Tibial artery (tissue), 4 donors: Measurements from ENCODE around the gene RPE65.
"Not testable (repeated sequence)": the region's sequence is repeated elsewhere in the genome, so short reads cannot be mapped to it uniquely, and the experiment has no call there.

Experiments
- DNase-seq, 2 donors: peaks; one replicate each; pipeline ENCODE4 v3.0.0-alpha.2; 2019
- H3K27ac ChIP-seq, 2 donors: fragments of 200-600 bp; sonication (generic) in 1 of 2; 1 replicate in 1 of 2; 2 replicates in 1 of 2; pipeline ENCODE4 v1.5.1; 2018 to 2019; ENCODE audit warnings: mild to moderate bottlenecking in 1 of 2
- H3K27me3 ChIP-seq, 2 donors: fragments of 200-600 bp; sonication (generic) in 1 of 2; one replicate each; pipeline versions ENCODE4 v1.5.1 to v1.6.0; 2016 to 2019
- H3K36me3 ChIP-seq, 3 donors: fragments of 200-600 bp; sonication (generic) in 2 of 3; one replicate each; pipeline ENCODE4 v1.5.1; 2016 to 2019; ENCODE audit warnings: mild to moderate bottlenecking in 2 of 3
- H3K4me1 ChIP-seq, 4 donors: fragments of 200-600 bp; sonication (generic) in 2 of 4; 1 replicate in 3 of 4; 2 replicates in 1 of 4; pipeline ENCODE4 v1.5.1; 2016 to 2019
- H3K4me3 ChIP-seq, 2 donors: fragments of 200-600 bp; sonication (generic) in 1 of 2; 1 replicate in 1 of 2; 2 replicates in 1 of 2; pipeline ENCODE4 v1.5.1; 2018 to 2019; ENCODE audit warnings: mild to moderate bottlenecking in 2 of 2
- H3K9me3 ChIP-seq, 3 donors: fragments of 200-600 bp; sonication (generic) in 1 of 3; one replicate each; pipeline ENCODE4 v1.5.1; 2016 to 2019
- intact Hi-C: fragments of 100-400 bp; cut with DNase I; formaldehyde crosslinking; loops from one replicate; pipeline ENCODE4 v1.15.0; 2023; ENCODE audit warnings: low total_unique reads
- TF ChIP-seq, protein P1 (sequence below), 2 experiments: fragments of 200-600 bp in 1 of 2; fragments of 450-650 bp in 1 of 2; IDR thresholded peaks; one replicate each; pipeline ENCODE4 v1.5.1; 2017 to 2019; ENCODE audit warnings: antibody characterized with exemption in 2 of 2, mild to moderate bottlenecking in 1 of 2, moderate library complexity in 1 of 2

RPE65 gene

GRCh38 chr1:68493193-68493592 is 43.4 kb upstream of the RPE65 start:
- no peak for DNase-seq
- intact Hi-C loops: no loop called here
- H3K27me3 ChIP-seq: no peaks in the 10 kb centered on the region
- no peak overlapping the region for H3K27ac ChIP-seq
- no peaks in the 10 kb centered on the region for H3K36me3 ChIP-seq
- no peak overlapping the region for H3K4me3 ChIP-seq
- TF ChIP-seq, protein P1, sequence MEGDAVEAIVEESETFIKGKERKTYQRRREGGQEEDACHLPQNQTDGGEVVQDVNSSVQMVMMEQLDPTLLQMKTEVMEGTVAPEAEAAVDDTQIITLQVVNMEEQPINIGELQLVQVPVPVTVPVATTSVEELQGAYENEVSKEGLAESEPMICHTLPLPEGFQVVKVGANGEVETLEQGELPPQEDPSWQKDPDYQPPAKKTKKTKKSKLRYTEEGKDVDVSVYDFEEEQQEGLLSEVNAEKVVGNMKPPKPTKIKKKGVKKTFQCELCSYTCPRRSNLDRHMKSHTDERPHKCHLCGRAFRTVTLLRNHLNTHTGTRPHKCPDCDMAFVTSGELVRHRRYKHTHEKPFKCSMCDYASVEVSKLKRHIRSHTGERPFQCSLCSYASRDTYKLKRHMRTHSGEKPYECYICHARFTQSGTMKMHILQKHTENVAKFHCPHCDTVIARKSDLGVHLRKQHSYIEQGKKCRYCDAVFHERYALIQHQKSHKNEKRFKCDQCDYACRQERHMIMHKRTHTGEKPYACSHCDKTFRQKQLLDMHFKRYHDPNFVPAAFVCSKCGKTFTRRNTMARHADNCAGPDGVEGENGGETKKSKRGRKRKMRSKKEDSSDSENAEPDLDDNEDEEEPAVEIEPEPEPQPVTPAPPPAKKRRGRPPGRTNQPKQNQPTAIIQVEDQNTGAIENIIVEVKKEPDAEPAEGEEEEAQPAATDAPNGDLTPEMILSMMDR (IDR thresholded peaks at IDR 0.05): no peak
- peaks cover 0 to 10% (median 9%) of the 10 kb centered on the region in 4 donors for H3K4me1 ChIP-seq
- no peaks in the 10 kb centered on the region for H3K9me3 ChIP-seq

- H3K27ac ChIP-seq, H3K36me3 ChIP-seq, H3K27me3 ChIP-seq, H3K9me3 ChIP-seq, DNase-seq, intact Hi-C loops, H3K4me3 ChIP-seq: not testable (repeated sequence)
- peaks cover 0 to 10% (median 9%) of the 10 kb centered on the region in 4 donors for H3K4me1 ChIP-seq
These were observed 42.5 kb upstream of the RPE65 start for GRCh38 chr1:68492255-68492654.

DNA sequence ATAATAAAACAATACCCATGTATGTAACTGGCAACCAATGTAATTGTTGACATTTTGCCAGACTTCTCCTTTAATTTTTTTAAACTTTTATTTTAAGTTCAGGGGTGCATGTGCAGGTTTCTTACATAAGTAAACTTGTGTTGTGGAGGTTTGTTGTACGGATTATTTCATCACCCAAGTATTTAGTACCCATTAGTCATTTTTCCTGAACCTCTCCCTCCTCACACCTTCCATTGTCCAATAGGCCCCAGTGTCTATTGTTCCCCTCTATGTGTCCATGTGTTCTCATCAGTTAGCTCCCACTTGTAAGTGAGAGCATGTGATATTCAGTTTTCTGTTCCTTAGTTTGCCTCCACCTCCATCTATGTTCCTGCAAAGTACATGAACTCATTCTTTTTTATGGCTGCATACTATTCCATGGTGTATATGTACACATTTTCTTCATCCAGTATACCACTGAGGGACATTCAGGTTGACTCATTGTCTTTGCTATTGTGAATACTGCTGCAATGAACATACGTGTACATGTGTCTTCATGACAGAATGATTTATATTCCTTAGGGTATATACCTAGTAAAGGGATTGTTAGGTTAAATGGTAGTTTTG is 40.4 kb upstream of the RPE65 start:
- H3K27me3 ChIP-seq: no peaks in the 10 kb centered on the region
- intact Hi-C loops: no loop called here
- no peaks in the 10 kb centered on the region for H3K36me3 ChIP-seq
- H3K27ac ChIP-seq: no peak overlapping the region
- no peaks in the 10 kb centered on the region for H3K4me1 ChIP-seq
- no peak overlapping the region for H3K4me3 ChIP-seq
- no peaks in the 10 kb centered on the region for H3K9me3 ChIP-seq
- TF ChIP-seq, protein P1 (IDR thresholded peaks at IDR 0.05): no peak
- no peak for DNase-seq

DNA sequence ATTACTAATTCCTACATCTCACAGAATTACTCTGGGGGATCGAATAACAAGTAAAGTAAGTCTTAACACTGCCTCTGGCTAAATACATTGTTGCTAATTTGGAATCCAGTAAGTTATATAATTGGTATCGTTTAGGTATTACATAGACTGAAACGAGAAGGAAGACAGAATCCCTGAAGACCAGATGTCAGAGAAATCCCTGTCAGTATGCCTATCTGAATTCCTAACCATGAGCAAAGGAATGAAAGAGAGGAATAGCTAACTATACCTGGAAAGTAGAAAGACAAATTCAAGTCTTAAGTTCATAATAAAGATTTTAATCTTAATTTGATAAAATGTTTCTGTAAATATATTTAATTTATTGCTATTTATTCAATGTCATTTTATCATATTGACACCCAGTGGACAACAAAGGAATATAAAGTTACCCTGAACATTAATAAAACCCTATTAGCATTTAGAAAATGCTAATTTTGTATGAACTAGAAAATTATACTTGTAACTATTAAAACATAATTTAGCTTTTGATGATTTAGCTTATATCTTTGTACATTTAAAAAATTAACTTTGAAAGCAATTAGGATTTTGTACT is 35.8 kb upstream of the RPE65 start:
- no peak overlapping the region for H3K4me3 ChIP-seq
- no peaks in the 10 kb centered on the region for H3K4me1 ChIP-seq
- DNase-seq: no peak
- no peaks in the 10 kb centered on the region for H3K36me3 ChIP-seq
- no peaks in the 10 kb centered on the region for H3K27me3 ChIP-seq
- H3K27ac ChIP-seq: no peak overlapping the region
- intact Hi-C loops: no loop called here
- TF ChIP-seq, protein P1 (IDR thresholded peaks at IDR 0.05): no peak
- H3K9me3 ChIP-seq: no peaks in the 10 kb centered on the region

- Histone ChIP-seq H3K27me3 (no peaks in the 10 kb centered on the region), H3K4me1 (no peaks in the 10 kb centered on the region), H3K36me3 (no peaks in the 10 kb centered on the region), H3K4me3 (no peak overlapping the region), H3K27ac (no peak overlapping the region), H3K9me3 (no peaks in the 10 kb centered on the region)
- intact Hi-C loops: no loop called here
- DNase-seq: no peak
- TF ChIP-seq, protein P1 (IDR thresholded peaks at IDR 0.05): no peak
These were observed 34.9 kb upstream of the RPE65 start for GRCh38 chr1:68484618-68485017.

DNA sequence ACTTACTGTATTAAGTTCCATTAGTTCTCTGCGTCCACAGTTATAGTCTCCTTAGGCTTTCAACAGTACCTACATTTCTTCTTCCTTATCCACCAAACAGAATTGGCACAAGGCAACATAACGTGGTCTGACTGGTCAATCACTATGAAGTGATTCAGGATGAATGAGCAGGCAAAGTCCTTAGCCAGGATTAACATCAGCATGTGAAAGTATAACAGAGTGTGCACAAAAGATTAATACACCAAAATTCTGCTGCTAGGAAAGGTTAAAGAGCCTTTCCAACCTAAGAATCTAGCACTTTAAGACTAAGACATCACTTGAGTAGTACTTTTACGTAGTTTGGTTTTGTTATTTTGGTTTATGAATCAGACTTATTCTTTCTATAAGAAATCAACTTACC is 31.3 kb upstream of the RPE65 start:
- TF ChIP-seq, protein P1 (IDR thresholded peaks at IDR 0.05): no peak
- H3K4me3 ChIP-seq: no peak overlapping the region
- intact Hi-C loops: no loop called here
- no peak overlapping the region for H3K27ac ChIP-seq
- no peaks in the 10 kb centered on the region for H3K9me3 ChIP-seq
- no peaks in the 10 kb centered on the region for H3K36me3 ChIP-seq
- no peaks in the 10 kb centered on the region for H3K27me3 ChIP-seq
- no peaks in the 10 kb centered on the region for H3K4me1 ChIP-seq
- DNase-seq: no peak
